IMR-90 (cell line): ENCODE measurements around the gene SLC46A1. TPM values are rescaled to one million over a fixed set of nuclear protein-coding genes. Genes with fewer than 3 reads are reported as not detected.

Experiments
- ATAC-seq: fragments of 200-7000 bp; cut with Tn5 transposase; 2 replicates; pipeline ENCODE4 v1.9.1; 2020; ENCODE audit warnings: low read depth, mild to moderate bottlenecking, moderate library complexity
- BruUV-seq: library from RNA; stranded (reverse); fragments of 400-500 nt; replicated peaks from 2 replicates; lab custom pipeline; 2021; lab: Mats Ljungman, UMichigan
- CTCF ChIA-PET: fragments of 300-600 bp; formaldehyde crosslinking; extraction: SDS; loops from one replicate; lab custom pipeline; 2021; ENCODE audit warnings: antibody characterized with exemption; lab: Yijun Ruan, JAX
- POLR2A ChIA-PET: fragments of 300-600 bp; sonication (Branson Sonifier 250); formaldehyde crosslinking; loops from one replicate; lab custom pipeline; 2022; ENCODE audit warnings: antibody characterized with exemption; ENCODE audit not compliant: unreplicated experiment; lab: Charles Lee
- DNase-seq: peaks from one replicate; pipeline ENCODE4 v3.0.0; 2013
- H2AFZ ChIP-seq: replicated peaks from 2 replicates; pipeline ENCODE3; 2013; ENCODE audit warnings: low read length, mild to moderate bottlenecking; ENCODE audit not compliant: poor library complexity
- H2AK5ac ChIP-seq: 2 replicates; pipeline ENCODE4 v1.6.1; 2013; ENCODE audit warnings: low read depth, low read length, inconsistent platforms
- H2AK9ac ChIP-seq: replicated peaks from 2 replicates; pipeline ENCODE3; 2013; ENCODE audit warnings: mild to moderate bottlenecking, low read depth, low read length, moderate library complexity; ENCODE audit not compliant: poor library complexity
- H2BK120ac ChIP-seq: 2 replicates; pipeline ENCODE4 v1.6.1; 2013; ENCODE audit warnings: low read depth, low read length, inconsistent platforms
- H2BK15ac ChIP-seq: 3 replicates; pipeline ENCODE4 v1.6.1; 2013; ENCODE audit warnings: low read depth, low read length, inconsistent platforms
- H2BK20ac ChIP-seq: 2 replicates; pipeline ENCODE4 v1.6.1; 2013; ENCODE audit warnings: low read depth, mild to moderate bottlenecking, inconsistent platforms, low read length, moderate library complexity
- H2BK5ac ChIP-seq: 2 replicates; pipeline ENCODE4 v1.6.1; 2013; ENCODE audit warnings: mild to moderate bottlenecking, low read depth, low read length, inconsistent platforms; ENCODE audit not compliant: poor library complexity, severe bottlenecking
- H3K14ac ChIP-seq: replicated peaks from 2 replicates; pipeline ENCODE4 v1.6.1; 2013; ENCODE audit warnings: low read depth, low read length, inconsistent platforms
- H3K18ac ChIP-seq: 2 replicates; pipeline ENCODE4 v1.6.1; 2013; ENCODE audit warnings: low read depth, low read length, control low read depth
- H3K23ac ChIP-seq: 2 replicates; pipeline ENCODE4 v1.6.1; 2013; ENCODE audit warnings: low read depth, low read length, inconsistent platforms
- H3K27ac ChIP-seq: 2 replicates; pipeline ENCODE4 v1.5.1; 2013; ENCODE audit warnings: mild to moderate bottlenecking, control low read depth, low read length; ENCODE audit not compliant: insufficient read depth
- H3K27me3 ChIP-seq: 2 replicates; pipeline ENCODE4 v1.6.1; 2013; ENCODE audit warnings: low read length; ENCODE audit not compliant: control insufficient read depth, insufficient read depth
- H3K36me3 ChIP-seq: 2 replicates; pipeline ENCODE4 v1.6.1; 2013; ENCODE audit warnings: low read length, mixed read lengths; ENCODE audit not compliant: control insufficient read depth, insufficient read depth
- H3K4ac ChIP-seq: 2 replicates; pipeline ENCODE4 v1.6.1; 2013; ENCODE audit warnings: low read depth, low read length, inconsistent platforms
- H3K4me1 ChIP-seq: 2 replicates; pipeline ENCODE4 v1.6.1; 2013; ENCODE audit warnings: low read length, mixed read lengths; ENCODE audit not compliant: control insufficient read depth, insufficient read depth
- H3K4me2 ChIP-seq: 2 replicates; pipeline ENCODE4 v1.6.1; 2013; ENCODE audit warnings: low read depth, mild to moderate bottlenecking, control low read depth, low read length, moderate library complexity
- H3K4me3 ChIP-seq: 2 replicates; pipeline ENCODE4 v1.5.1; 2013; ENCODE audit warnings: low read depth, mild to moderate bottlenecking, control low read depth, low read length, moderate library complexity; ENCODE audit not compliant: insufficient read depth
- H3K56ac ChIP-seq: 2 replicates; pipeline ENCODE4 v1.6.1; 2013; ENCODE audit warnings: low read length, inconsistent platforms; ENCODE audit not compliant: insufficient read depth; ENCODE audit errors: extremely low read depth
- H3K79me1 ChIP-seq, 2 experiments: 2 replicates each; pipeline ENCODE4 v1.6.1; 2013; ENCODE audit warnings: low read length in 2 of 2, inconsistent platforms in 1 of 2, low read depth in 1 of 2
- H3K9ac ChIP-seq: 2 replicates; pipeline ENCODE4 v1.6.1; 2013; ENCODE audit warnings: low read depth, low read length, control low read depth
- H3K9me1 ChIP-seq: 2 replicates; pipeline ENCODE4 v1.6.1; 2013; ENCODE audit warnings: low read length, inconsistent platforms; ENCODE audit not compliant: insufficient read depth
- H3K9me3 ChIP-seq: 2 replicates; pipeline ENCODE4 v1.6.1; 2013; ENCODE audit warnings: low read length; ENCODE audit not compliant: control insufficient read depth, insufficient read depth
- H4K20me1 ChIP-seq: 2 replicates; pipeline ENCODE4 v1.6.1; 2013; ENCODE audit warnings: low read length, inconsistent platforms; ENCODE audit not compliant: insufficient read depth
- H4K5ac ChIP-seq: 2 replicates; pipeline ENCODE4 v1.6.1; 2013; ENCODE audit warnings: mild to moderate bottlenecking, low read depth, low read length, control low read depth
- H4K8ac ChIP-seq, 2 experiments: 2 replicates each; pipeline ENCODE4 v1.6.1; 2013; ENCODE audit warnings: low read depth in 2 of 2, low read length in 2 of 2, control low read depth in 1 of 2, inconsistent platforms in 1 of 2
- H4K91ac ChIP-seq: 2 replicates; pipeline ENCODE4 v1.6.1; 2013; ENCODE audit warnings: low read depth, low read length, inconsistent platforms; ENCODE audit not compliant: insufficient read depth
- BHLHE40 ChIP-seq: fragments of 150-350 bp; IDR thresholded peaks from 2 replicates; pipeline ENCODE4 v1.6.1; 2016; ENCODE audit warnings: mild to moderate bottlenecking, low read depth, low read length
- CEBPB ChIP-seq: IDR thresholded peaks from 2 replicates; pipeline ENCODE4 v1.6.1; 2012; ENCODE audit warnings: low read depth, low read length, improper control_type of control experiment
- CHD1 ChIP-seq: IDR thresholded peaks from 2 replicates; pipeline ENCODE4 v1.6.1; 2012; ENCODE audit warnings: low read depth, low read length, improper control_type of control experiment
- CTCF ChIP-seq: conservative IDR thresholded peaks from 2 replicates; pipeline ENCODE4 v1.5.1; 2012; ENCODE audit warnings: mild to moderate bottlenecking, low read depth, low read length, improper control_type of control experiment
- ELK1 ChIP-seq: fragments of 150-350 bp; IDR thresholded peaks from 2 replicates; pipeline ENCODE4 v1.6.1; 2016; ENCODE audit warnings: low read depth, mild to moderate bottlenecking, low read length, moderate library complexity, borderline replicate concordance
- FOS ChIP-seq: fragments of 150-350 bp; IDR thresholded peaks from 2 replicates; pipeline ENCODE4 v1.6.1; 2016; ENCODE audit warnings: low read depth, low read length
- MAFK ChIP-seq: IDR thresholded peaks from 2 replicates; pipeline ENCODE4 v1.6.1; 2012; ENCODE audit warnings: low read depth, low read length, improper control_type of control experiment
- MAZ ChIP-seq: IDR thresholded peaks from 2 replicates; pipeline ENCODE4 v1.6.1; 2012; ENCODE audit warnings: low read depth, mild to moderate bottlenecking, low read length, improper control_type of control experiment, moderate library complexity, borderline replicate concordance
- MXI1 ChIP-seq: IDR thresholded peaks from 2 replicates; pipeline ENCODE4 v1.6.1; 2012; ENCODE audit warnings: low read depth, mild to moderate bottlenecking, low read length, moderate library complexity, borderline replicate concordance
- NFE2L2 ChIP-seq: fragments of 150-350 bp; IDR thresholded peaks from 2 replicates; pipeline ENCODE4 v1.6.1; 2016; ENCODE audit warnings: low read depth, mild to moderate bottlenecking, low read length
- POLR2A ChIP-seq: IDR thresholded peaks from 2 replicates; pipeline ENCODE4 v1.6.1; 2012; ENCODE audit warnings: mild to moderate bottlenecking, low read depth, low read length
- RAD21 ChIP-seq: IDR thresholded peaks from 2 replicates; pipeline ENCODE4 v1.6.1; 2012; ENCODE audit warnings: low read length, improper control_type of control experiment
- RCOR1 ChIP-seq: IDR thresholded peaks from 2 replicates; pipeline ENCODE4 v1.6.1; 2012; ENCODE audit warnings: mild to moderate bottlenecking, low read length, improper control_type of control experiment; ENCODE audit not compliant: insufficient replicate concordance
- RFX5 ChIP-seq: IDR thresholded peaks from 2 replicates; pipeline ENCODE4 v1.8.0; 2012; ENCODE audit warnings: low read depth, mild to moderate bottlenecking, low read length, moderate library complexity
- SMC3 ChIP-seq: fragments of 150-350 bp; IDR thresholded peaks from 2 replicates; pipeline ENCODE4 v1.6.1; 2016; ENCODE audit warnings: low read depth, mild to moderate bottlenecking, antibody characterized with exemption, low read length, moderate library complexity
- USF2 ChIP-seq: fragments of 150-350 bp; IDR thresholded peaks from 2 replicates; pipeline ENCODE4 v1.6.1; 2017; ENCODE audit warnings: mild to moderate bottlenecking, antibody characterized with exemption, low read length, low read depth
- WGBS, 2 experiments: methylation state at CpG; one replicate each; pipeline versions ENCODE4 v1.1.5 to v1.1.7; 2013; ENCODE audit warnings: missing lambda C conversion rate in 2 of 2; ENCODE audit not compliant: insufficient read length in 1 of 2; ENCODE audit errors: extremely low coverage in 2 of 2; 5-methylcytosine and 5-hydroxymethylcytosine counted together
- dilution Hi-C: fragments of 300-500 bp; cut with HindIII; formaldehyde crosslinking; loops from one replicate; pipeline ENCODE4 v1.14.3; 2018; ENCODE audit warnings: low sequenced_read_pairs; ENCODE audit not compliant: unreplicated experiment
- in situ Hi-C: fragments of 300-500 bp; cut with MboI; formaldehyde crosslinking; loops from 3 replicates; pipeline ENCODE4 v1.14.3; 2019; ENCODE audit warnings: low sequenced_read_pairs, inconsistent platforms, mixed read lengths
- intact Hi-C: fragments of 100-400 bp; cut with micrococcal nuclease; formaldehyde crosslinking; loops from 2 replicates; pipeline ENCODE4 v1.10.0; 2022
- polyA plus RNA-seq, 3 experiments: library from polyadenylated mRNA; depleted of rRNA; stranded (reverse); fragments of >200 nt; gene quantifications; 2 replicates each; pipeline ENCODE4 v1.2.3, GENCODE V29; 2012; ENCODE audit warnings: low replicate concordance in 1 of 3
- total RNA-seq: library from RNA; depleted of rRNA; stranded (reverse); fragments of >200 nt; gene quantifications from 2 replicates; pipeline ENCODE4 v1.2.3, GENCODE V29; 2012

Gene SLC46A1
- total and polyA plus RNA-seq, 2 of the 4 experiments (the other 2 are of a cell fraction) = 2.7 to 3.9 TPM

GRCh38 chr17:28372945-28373274, 33.1 kb downstream of the SLC46A1 start:
- Histone ChIP-seq H3K4me3 (peak overlapping the region; percentile 54; the same call in 1 of the 2 replicates), H2BK5ac (no peak overlapping the region), H2AK5ac (no peak overlapping the region; the same call in 1 of the 2 replicates), H3K23ac (peak overlapping the region; percentile 70; the same call in 1 of the 2 replicates), H3K4me2 (peak overlapping the region; percentile 84; the same call in 1 of the 2 replicates), H3K56ac (no peak overlapping the region), H3K18ac (no peak overlapping the region), H3K9me1 (peaks cover 35% of the 10 kb centered on the region), H3K9me3 (no peaks in the 10 kb centered on the region), H3K79me1 (peaks cover 5 to 32% of the 10 kb centered on the region in 2 experiments; a peak in 3 of 4 replicates), H2AFZ (peak overlapping the region; percentile 25), H2BK20ac (no peak overlapping the region), H4K91ac (no peak overlapping the region), H3K27me3 (no peaks in the 10 kb centered on the region), H3K9ac (0 out of 2 replicates have a peak overlapping the region, but pooled peaks have one; percentile 43), H2BK15ac (no peak overlapping the region), H3K27ac (no peak overlapping the region), H3K36me3 (0 out of 2 replicates have a peak, but pooled peaks cover 1% of the 10 kb centered on the region), H4K20me1 (peaks cover 31% of the 10 kb centered on the region), H4K8ac (no peak overlapping the region), H3K4me1 (peaks cover 14% of the 10 kb centered on the region; the same call in 1 of the 2 replicates), H2AK9ac (no peak overlapping the region), H3K4ac (no peak overlapping the region), H3K14ac (0 out of 2 replicates have a peak overlapping the region, but pooled peaks have one; percentile 59), H2BK120ac (no peak overlapping the region), H4K5ac (no peak overlapping the region)
- no TSS peak for BruUV-seq
- in situ Hi-C loops (no loop called here), intact Hi-C loops (no loop called here), dilution Hi-C loops (no loop called here)
- WGBS, 2 experiments = no CpG with 5 or more reads among the region's 6 CpGs
- ChIA-PET CTCF (no interaction called here), POLR2A (no interaction called here)
- DNase-seq = no peak
- no peak for ATAC-seq
- no peak for TF ChIP-seq BHLHE40
- TF ChIP-seq ELK1 = no peak
- no peak for TF ChIP-seq FOS
- TF ChIP-seq CEBPB = no peak
- TF ChIP-seq RCOR1 = no peak
- TF ChIP-seq USF2 = no peak
- no peak for TF ChIP-seq CTCF
- TF ChIP-seq MAFK = no peak
- TF ChIP-seq NFE2L2 = no peak
- no peak for TF ChIP-seq RAD21
- no peak for TF ChIP-seq RFX5
- no peak for TF ChIP-seq CHD1
- TF ChIP-seq MXI1 = no peak
- no peak for TF ChIP-seq POLR2A
- no peak for TF ChIP-seq SMC3
- no peak for TF ChIP-seq MAZ
